Fibroblast of skin of left biceps (primary cell): Measurements from ENCODE around the gene ZNF354C.

Source experiments
- DNase-seq, 2 experiments: peaks; one replicate each; pipeline ENCODE4 v3.0.0-alpha.2; 2013; ENCODE audit warnings: low read depth in 2 of 2

ZNF354C gene

DNA sequence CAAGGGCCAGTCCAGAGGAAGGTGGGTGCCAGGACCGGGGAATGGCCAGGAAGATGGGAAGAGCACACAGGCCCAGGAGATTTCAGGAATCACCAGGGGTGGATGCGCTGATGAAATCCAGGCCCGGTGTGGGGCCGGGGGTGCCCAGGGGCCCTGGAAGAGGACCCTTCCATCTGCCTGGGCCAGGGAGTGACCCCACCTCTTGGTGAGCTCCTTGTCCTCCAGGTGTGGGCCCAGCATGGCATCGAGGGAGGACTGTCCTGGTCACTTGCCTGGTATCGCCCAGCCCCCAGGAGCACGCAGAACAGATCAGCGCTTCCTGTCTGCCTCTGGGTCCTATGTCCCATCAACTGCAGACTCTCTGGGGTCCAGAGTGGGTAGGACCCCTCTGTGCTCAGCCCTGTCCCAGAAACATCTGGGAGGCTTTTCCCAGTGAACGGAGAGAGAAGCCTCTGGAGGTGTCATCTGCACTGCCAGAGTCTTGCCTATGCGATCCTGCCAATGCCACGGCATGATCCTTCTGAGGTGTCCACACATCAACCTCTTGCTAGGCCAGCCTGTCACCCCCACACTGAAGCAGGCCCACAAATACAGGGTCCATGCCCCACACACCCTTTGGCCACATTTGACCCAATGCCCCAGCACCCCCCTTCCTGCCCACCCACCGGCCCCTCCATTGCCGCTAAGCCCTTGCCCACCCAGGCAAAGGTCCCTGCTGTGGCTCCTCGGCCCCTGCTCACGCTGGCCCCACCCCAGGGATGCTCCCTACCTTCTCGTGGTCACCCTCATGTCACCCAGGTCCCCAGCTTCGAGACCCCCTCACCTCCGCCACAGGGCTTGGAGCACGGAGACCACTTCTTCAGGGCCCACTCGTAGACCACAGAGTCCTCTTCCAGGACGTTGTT, 67.2 kb downstream of the ZNF354C start:
- DNase-seq, result no peak

DNA sequence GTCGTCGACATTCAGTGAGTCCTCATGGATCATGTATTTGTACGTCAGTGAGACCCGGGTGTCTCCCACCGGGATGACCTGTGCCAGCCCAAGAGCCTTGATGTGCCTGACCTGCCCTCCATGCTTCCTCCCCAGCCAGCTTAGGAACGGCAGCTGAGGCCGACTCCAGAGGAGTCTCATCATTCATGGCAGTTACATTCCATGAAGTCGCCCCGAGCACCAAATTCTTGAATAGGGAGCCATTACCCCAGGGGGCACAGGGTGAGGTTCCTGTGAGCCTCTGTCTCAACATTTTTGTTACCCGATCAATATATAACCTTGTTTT, 67.8 kb downstream of the ZNF354C start:
- no peak for DNase-seq

DNA sequence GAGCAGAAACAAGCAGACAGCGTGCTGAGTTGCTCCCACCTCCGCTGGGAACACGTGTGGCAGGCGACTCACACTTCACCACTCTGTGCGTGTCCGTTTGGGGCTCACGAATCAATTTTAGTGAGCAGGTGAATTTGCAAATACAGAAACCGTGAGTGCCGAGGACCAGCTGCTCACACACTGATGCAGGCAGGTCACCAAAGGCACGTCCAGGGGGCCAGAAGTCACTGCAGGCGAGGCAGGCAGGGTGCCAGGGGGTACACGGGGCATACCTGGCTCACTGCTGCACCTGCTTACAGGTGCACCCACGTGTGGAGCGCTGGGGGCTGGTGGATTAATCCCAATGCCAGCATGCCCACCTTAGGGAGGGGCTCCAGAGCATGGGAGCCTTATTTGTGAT, 68.8 kb downstream of the ZNF354C start:
- DNase-seq, result no peak

DNA sequence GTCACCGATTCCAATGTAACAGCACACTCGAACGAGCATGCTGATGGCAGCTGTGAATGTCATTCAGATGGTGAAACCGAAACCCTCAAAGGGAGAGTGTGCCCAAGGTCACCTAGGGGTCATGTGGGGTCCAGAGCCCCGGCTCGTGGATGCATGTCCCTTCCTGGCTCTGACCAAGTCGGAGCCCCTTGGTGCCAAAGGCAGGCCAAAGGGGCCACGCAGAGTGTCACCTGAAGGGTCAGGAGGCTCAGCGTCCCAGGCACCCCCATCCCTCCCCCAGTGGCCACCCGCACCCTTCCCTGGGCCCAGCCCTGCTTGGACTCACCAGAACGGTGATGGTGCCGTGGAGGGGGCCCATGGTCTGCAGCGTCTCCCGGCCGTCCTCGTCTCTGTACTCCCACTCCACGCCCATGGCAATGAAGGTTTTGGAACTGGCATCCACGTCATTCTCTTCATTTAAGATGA, 69.5 kb downstream of the ZNF354C start:
- DNase-seq, result no peak

DNA sequence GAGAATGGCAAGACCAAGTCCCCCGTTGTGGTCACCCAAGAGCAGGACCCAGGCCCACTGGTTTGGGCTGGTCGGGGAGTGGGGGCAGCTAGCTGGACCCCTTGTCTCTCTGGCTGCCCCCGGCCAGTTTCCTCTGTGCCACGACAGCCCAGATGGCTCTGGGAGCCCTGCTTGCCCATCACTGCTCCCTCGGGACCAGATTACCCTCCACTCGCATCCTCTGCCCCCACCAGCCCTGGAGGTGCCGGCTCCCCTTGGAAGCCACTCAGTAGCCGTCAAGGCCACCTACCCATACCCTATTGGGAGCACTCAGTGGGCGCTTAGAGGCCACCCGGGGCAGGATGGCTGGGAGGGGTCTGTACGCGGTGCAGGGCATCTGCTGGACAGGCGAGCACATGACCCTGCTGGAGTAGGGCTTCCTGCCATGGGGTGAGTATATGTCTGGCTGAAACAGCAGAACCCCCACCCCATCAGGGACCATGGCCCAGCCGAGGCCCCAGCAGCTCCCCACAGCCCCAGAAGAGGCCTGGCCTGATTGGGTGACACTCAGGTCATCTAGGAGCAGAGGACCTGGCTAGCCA, 70.0 kb downstream of the ZNF354C start:
- no peak for DNase-seq

DNA sequence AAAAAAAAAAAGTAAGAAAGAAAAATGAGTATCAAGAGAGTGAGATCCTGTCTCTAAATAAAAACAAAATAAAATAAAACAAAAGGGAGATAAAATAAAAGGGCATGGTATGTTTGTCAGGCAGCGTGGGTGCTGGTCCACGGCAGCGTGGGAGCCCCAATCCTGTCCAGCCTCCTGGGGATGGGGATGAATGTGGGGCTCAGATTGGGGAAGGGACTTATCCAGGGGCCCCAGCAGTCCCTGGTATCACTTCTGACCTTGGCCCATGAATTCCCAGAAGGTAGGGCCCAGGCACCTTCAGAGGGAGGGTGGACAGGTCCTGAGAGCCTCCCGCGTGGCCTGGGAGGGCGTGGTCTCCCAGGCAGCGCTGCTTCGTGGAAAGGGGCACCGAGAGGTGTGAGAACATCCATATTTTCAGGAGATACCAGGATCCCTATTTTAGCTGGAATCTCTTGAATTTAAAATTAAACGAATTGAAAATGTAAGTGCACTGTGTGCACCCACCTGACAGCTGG, 71.2 kb downstream of the ZNF354C start:
- DNase-seq, result no peak

DNA sequence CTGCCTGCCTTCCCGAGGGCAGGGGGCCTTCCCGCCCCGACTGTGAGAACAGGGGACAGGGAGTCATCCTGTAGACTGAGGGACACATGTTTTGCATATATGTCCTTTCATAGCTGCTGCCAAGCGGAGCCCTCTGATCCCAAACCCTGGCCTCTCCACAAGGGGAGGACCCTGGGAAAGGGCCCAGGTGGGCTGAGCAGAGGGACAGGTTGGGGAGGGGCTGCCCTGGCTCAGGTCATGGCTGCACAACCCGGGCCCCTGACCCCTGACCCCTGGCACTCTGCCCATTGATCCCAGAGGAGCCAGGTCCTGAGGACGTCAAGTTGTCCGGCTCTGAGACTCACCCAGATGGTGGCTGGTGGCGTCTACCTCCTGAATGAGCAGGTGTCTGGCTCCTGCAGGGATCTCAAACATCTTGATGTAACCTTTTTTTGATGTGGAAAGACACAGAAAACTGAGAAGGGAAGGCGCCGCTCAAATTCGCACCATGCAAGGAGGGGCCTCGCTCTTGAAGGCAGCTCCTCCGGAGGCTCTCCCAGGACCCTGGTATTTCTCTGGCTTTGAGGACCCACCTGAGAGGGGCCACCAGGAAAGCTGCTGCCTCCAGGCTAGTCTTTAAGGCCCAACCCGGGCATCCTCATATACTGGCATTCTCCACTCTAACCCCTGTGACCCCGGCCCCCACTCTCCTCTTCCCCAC, 71.9 kb downstream of the ZNF354C start:
- DNase-seq, result no peak

DNA sequence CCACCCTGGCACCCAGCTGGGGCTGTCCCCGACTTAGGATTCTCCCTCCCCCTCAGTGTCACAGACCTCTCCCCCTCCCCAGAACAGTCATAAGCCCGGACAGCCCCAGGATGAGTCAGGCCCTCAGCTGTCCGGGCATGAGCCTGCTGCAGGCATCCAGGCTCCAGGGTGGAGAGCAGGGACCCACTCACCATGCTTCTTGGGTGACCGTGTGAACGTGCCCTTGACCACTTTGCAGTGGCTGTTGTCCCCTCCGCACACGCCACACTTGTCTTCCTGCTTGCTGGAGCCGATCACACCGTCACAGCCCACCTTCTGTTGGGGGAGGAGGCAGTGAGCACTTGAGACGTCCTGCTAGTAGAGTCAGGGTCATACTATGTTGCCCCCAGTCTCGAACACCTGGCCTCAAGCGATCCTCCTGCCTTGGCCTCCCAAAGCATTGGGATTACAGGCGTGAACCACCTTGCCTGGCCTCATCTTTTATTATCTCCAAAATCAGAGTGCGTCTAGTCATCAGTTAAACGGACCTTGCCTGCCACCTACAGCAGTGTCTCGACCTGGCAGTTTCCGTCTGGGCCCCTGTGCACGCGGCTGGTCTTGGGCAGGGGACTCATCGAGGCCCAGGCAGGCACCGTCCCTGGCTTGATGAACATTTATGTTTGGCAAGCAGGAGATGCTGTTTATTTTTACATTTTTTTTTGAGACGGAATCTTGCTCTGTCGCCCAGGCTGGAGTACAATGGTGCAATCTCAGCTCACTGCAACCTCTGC, 72.6 kb downstream of the ZNF354C start:
- no peak for DNase-seq
